D341Med (cell line): Measurements from ENCODE around the gene HOXB5.

Source experiments
- DNase-seq: peaks from one replicate; pipeline ENCODE4 v3.0.0; 2012; ENCODE audit warnings: low spot score

HOXB5 gene

DNA sequence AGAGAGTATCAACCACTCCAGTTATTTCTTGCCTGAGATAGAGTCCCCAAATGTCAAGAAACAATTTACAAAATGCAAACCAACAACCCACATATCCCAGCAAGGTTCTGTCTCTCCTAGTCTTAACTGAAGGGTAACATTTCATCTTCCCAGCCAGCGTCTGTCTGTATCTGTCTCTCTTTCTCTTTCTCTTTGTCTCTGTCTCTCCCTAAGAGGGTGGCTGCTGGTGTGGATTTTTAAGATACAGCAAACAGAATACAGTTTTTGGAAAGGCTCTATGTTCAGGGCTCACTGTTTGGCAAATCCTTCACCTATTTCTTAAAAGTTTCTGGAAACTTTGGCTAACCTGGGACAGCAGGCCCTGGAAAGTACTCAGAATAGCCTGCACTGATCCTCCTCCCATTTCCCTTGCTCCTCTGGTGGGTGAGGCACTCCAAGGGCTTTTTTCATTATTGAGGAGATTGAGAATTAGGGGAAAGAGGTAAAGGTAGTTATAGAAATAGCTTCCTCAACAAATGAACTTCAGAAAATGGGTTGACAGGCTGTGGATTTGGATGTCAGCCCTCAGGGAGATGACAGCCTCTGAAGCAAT is 21.7 kb downstream of the HOXB5 start:
- DNase-seq, result no peak

DNA sequence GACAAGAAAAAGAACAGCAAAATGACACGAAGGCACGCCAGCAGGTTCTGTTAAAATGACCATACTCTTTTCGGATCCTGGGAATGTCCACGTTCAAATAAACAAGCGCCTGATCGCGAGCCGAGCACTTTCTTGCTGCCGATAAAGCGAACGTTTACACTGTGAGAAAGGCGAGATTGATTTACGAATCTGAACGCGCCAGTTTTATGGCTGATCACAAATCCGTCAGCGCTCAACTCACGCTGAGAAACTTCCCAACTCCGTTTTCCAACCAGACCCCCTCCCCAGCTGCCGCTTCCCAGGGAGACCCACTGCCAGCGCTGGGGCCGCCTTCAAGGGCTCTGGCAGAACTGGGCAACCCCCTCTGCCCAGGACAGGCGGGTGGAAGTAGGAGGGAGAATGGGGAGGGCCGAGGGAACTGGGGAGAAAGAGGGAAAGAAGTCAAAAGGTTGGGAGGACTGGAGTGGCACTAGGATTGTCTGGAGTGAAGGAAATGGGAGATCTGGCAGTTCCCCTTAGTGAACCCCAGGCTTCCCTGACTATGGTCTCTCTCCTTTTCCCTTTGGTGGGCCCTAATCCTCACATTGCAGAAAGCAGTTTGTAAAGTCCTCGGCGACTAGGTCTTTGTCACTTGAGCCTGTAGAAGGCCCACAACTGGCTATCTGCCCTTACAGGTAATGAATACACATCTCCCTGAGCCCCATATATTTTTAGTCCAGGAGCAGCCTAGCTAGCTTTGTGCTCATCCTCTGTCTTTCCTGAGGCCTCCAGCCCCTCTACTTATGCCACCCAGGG is 22.4 kb downstream of the HOXB5 start:
- DNase-seq, result no peak

DNA sequence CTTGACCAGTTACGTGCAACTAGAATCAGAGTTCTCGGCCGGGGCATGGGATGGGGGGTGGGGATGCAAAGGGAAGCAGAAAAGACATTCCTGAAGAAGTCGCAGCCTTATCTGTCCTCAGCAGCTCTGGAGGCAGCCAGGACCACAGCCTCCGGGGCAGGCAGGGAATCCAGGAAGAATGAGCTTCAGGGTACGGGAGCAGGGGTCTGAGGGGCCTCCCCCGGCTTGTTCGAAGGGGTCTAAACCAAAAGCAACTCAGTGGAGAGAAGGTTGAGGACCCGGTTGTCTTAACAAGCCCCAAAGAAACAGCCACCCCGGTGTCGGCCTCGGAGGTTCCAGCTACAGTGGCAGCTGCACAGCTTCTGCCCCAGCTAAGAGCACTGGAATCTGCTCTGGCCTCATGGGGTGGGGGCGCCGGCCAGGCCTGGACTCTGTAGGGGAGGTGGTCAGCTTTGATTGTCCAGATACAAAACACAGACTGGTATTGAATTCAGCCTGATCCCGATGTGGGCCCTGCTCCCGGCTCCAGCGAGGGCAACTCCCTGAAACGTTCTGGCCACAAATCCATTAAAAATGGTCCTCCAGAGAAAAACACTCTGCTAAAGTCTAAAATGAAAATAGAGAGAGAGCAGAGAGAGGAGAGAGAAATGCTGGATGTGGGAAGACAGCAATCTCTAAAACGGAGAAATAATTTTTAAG is 23.1 kb downstream of the HOXB5 start:
- no peak for DNase-seq

DNA sequence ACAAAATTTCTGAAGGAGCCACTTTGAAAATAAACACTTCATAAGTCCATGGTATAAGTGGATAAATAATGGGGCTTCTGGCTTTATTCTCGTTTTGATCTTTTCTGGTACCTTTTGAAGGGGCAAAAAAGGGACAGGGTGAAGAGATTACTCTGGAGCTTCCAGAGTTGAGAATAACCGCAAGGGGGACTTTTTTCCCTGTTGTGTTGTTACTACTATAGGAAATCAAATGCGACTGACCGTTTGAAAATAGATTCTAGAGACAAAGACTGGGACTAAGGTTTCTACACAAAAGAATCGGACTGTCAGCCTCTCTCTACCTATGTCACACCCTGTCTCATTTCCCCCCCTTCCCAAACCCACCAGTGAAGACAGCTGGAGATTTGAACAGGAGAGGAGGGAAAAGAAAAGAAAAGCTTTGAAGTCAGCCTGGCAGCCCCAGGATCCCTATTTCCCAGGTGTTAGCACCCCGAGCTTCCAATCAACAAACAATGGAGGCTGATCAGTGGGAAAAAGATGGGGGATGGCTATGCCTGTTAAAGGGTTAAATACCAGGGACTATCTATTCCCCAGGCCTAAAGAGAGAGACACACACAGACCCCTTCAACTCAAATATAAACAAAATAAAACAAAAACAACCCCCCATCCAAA is 23.8 kb downstream of the HOXB5 start:
- DNase-seq, result no peak

DNA sequence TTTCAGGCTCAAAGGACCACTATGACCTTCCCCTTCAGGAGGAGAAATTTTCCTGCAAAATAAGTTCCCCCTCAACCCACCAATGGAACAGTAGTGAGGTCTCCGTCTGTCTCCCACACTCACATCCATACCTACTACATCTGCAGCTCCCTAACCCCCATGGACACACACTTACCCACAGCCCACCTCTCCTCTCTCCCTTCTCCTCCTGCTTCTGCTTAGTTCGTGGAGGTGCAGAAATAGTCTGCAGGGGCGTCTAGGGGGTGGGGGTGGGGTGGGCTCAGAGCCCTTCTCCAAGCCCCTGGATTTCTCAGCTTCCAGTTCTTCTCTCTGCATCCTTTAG is 24.4 kb downstream of the HOXB5 start:
- DNase-seq, result no peak

DNA sequence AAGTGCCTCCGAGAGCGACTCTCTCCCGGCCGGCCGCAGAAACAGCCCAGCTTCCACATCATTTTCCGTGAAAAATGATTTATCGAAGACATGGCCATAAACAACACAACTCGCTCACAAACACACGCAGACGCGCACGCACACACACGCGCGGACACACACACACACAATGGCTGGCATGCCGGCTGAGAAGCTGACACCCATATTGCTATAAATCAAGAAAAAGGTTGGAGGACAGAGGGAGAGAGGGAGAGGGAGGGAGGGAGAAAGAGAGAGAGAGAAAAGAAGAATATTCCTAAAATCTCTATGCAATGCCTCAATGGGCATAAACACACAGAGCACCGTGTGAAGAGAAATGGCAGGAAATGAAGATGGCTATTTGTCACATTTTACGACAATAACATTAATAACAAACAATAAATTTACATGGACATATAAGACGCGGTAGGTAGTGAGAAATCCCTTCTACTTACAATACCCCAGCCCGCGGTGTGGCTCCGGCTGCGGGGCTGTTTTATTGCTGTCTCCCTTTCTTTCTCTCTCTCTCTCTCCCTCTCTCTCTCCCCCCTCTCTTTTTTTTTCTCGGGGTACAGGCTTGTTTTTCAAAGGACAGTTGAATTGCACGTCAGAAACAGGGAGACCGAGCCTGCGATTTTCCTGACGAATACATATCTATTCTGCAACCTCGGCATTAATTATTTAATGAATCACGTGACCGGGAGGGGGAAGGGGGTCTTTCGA is 24.9 kb downstream of the HOXB5 start:
- DNase-seq, result no peak

DNA sequence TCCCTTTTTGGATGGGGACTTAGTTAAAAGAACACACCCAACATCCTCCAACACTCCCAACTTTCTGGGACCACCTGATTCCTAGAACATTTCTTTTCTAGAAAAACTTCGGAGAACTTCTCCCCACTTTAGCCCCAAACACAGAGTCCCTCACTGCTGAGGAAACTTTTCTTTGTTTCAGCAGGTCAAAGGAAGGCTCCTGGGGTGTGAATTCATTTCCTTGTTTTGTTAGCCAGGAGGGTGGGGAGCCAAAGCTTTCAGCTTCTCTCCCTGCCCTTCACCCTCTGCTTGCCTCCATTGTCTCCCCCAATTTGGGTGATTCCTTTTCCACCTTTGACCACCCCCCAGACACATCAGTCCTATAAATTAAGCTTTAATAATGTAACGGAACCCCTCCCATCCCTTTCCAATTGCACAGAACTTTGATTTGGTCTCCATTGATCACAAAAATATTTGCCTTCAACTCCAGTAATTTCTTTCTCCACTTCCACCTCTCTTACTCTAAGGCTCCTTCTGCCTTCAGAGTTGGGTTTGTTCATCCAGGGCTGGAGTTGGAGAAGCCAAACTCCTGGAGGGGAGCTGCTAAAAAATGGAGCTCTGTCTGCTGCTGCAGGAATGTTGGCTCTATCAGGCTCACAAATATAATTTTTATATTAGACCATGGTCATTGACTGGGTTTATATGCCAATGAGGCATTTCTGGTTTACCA is 25.8 kb downstream of the HOXB5 start:
- no peak for DNase-seq

DNA sequence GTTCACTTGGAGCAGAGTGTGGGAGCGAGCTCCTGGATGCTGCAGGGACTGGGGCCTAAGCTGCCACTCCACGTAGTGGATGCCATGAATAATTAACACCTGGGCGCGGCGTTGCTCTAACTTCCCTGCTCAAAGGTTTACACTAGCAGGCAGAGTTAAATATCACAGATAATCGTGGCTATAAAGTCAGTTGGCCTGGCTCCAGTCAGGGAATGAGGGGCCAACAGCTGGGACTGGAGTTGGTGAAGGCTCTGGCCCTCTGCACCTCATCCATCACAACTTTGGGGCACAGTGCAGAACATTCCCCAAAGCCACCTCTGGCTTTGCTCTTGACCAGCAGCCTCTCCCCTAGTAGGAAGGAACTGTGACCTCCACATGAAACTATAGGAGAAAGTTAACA is 26.4 kb downstream of the HOXB5 start:
- no peak for DNase-seq

DNA sequence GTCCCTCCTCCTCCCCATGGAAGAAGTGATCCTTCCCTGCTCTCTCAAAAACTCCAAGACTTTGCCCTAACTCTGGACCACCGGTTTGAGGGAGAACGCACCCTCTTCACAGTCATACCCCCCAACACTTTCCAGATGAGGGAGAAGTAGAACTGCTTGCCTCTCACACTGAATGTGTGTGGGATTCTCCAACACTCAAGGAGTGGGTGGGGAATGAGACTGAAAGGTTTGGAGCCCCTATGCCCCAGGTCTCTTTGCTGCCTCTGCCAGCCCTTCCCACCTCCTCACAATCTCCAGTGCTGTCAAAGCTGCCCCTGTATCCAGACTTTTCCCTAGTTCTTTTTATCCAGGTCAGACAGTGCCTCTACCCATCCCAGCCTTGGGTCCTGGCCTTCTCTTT is 26.9 kb downstream of the HOXB5 start:
- no peak for DNase-seq

DNA sequence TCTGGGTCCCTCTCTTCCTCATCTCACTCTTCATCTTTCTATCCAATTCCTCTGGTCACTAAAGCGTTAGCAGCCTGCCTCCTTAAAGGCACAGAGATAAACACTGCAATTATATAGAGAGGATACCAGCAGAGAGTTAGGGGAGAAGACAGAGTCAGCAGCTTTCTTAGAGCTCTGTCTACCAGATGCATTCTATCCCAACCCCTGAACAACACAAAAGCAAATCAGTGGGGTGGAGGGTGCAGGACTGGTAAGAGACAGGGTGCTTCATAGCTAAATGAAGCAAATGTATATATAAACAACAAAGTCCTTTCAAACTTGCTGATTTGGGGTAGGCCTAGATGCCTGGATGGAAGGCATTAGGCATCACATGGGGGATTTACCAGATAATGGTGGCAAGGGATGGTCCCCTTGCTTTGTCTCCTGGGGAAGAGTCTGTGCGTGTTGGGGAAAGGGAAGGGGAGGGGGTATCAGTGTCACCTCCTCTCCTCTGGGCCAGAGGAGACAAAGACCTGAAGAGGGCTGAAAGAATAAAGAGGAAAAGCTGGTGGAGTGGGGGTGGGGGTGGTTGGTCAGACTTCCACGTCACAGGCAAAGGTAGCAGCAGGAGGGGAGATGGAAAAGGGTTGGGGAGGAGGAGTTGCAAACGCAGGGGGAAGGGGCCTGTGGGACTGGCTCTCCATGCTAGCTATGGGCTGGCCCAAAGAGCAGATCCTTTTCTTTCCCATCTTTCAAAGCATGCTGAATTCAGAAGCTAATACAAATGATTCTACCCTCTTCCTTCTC is 27.5 kb downstream of the HOXB5 start:
- DNase-seq, result no peak

DNA sequence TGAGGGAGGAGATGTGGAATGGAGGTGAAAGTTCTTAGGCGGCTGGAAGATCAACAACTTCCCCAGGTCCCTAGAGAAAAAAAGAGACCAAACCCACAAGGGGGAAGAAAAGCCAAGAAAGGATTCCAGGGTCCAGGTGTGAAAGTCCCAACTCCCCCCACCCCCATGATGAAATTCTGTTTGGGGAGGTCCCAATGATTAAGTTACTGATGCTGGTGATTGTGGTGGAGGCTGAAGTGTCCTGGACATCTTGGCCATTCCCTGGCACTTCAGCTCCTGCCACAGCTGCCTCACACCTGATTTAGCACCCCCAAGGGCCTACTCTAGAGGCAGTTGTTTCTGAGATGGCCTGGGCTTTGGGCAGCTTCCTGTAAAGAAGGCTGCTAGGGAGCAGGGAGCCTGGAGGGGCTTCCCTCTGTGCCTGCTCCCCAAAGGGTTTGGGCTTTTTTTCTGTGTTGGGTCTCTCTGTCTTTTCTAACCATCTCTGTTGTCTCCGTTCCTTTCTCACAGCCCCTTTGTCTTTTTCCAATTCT is 28.5 kb downstream of the HOXB5 start:
- DNase-seq, result no peak

DNA sequence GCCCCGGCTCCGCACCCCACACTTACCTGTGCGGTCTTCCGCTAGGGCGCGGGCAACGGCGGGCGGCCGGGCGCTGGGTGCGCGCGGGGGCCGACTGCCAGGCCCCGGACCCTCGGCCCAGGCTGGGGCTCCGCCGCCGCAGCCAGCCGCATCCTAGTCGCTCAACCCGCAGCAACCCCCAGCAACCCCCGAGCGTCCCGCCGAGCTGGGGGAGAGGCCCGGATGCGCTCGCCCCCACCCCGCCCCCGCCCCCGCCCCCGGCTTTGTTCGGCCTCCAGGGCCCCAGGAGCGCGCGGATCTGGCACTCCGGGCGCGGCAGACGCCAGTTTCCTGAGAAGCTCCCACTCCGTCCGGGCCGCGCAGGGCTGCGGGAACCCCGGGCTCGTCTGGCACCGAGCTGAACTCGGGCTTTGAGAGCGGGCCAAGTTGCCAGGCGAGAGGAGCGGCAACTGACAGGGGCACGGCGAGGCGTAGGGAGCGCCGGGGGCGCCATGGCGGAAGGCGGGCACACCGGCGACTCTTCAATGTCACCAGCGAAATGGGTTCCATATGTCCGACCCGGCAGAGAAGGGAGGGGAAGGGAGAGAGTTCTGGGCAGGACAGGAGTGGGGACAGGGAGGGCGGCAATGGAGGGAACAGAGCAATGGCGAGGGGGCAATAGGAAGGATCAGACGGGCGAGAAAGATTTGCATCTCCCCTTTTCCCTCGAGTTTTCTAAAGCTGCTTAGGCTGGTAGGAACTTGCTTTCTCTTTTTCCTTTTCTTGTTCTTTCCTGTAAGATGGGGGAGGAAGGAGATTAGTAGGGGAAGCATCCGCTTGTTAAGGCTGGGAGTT is 29.2 kb downstream of the HOXB5 start:
- DNase-seq, result no peak

DNA sequence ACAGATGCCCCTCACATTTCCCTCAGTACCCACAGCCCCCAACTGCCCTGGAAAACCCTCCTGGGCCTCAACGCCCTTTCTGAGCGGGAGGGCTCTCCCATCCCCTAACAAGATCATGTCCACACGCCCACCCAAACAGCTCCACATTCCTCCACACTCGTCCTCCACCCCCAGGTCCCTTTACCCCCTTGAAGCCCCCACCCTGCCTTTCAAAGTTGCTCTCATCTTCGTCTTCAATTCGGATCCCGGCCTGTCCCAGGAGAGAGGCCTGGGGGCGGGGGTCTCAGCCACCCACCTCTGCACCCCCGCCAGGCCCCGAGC is 29.8 kb downstream of the HOXB5 start:
- DNase-seq, result no peak

DNA sequence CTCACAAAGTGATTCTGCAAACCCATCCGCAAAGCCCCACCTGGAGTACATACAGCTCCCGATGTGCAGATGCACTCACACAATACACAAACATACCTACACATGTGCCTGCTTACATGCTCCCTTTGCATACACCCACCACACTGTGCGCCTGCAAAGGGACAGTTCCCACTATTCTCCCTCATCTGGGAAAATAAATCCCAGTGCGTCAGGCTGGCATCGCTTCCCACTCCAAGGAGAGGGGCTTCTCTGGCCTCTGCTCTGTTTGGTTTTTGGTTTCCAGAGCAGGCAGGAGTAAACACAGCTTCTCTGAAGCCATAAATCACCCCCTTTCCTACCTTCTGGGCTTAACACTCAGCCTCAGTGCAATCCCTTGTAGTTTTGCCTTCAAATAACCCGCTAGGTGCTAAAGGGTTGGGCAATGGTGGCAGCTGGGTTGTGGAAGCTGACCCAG is 30.2 kb downstream of the HOXB5 start:
- no peak for DNase-seq

DNA sequence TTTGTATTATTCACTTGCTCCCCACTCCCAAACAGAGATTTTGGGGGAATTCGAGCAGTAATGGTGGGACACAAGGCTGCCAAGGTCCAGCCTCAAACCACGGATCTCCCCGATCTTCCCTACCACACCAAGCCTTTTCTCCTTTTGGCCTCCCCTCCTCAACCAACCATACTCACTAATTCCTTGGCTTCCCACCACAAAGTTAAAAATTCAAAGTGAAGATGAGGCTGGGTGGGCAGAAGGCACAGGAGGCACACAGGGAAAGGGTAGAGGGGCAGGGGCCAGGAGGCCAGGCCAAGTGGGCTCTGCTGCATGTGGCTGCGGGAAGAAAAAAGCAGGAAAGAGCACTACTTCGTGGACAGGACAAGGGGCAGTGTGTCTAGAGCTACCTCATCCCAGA is 30.6 kb downstream of the HOXB5 start:
- no peak for DNase-seq

DNA sequence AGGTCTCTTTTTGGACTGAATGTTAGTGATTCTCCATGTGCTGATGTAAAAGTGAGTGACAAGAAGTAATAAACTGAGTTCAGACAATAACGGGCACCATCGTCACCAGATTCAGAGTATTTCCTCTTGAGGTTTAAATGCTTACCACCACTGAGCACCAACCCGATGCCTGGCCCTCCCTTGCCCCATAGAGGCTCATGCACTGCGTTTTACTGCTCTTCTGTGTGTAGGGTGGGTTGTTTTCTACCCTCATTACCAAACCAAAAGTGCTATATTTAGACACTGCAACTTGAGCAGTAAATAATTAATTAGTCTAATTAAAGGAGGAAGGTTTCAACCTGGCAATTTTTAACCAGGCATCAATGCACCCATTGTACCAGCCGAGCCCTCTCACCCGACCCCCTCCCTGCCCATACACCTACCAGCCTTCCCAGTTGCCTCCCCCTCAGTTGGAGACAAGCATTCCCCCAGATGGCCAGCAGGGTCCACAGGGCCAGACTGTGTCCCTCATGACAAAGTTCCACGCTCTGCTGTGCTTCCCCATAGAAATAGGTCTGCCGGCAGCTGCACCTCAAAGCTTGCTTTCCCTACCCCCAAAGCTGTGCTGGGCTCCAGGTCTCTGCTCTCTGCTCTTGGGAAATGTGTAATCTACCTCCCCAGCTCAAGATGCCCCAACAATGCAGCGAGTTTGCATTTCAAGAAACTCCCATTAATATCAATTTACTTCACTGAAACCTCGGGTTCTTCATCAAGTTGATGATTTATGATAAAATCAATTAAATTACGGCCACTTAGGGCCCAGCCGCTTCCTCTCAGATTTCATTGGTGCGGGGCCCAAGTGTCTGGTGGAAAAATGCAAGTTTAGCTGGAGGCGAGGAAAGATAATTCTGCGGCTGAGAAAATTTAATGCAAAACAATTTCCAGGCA is 31.4 kb downstream of the HOXB5 start:
- DNase-seq, result no peak

DNA sequence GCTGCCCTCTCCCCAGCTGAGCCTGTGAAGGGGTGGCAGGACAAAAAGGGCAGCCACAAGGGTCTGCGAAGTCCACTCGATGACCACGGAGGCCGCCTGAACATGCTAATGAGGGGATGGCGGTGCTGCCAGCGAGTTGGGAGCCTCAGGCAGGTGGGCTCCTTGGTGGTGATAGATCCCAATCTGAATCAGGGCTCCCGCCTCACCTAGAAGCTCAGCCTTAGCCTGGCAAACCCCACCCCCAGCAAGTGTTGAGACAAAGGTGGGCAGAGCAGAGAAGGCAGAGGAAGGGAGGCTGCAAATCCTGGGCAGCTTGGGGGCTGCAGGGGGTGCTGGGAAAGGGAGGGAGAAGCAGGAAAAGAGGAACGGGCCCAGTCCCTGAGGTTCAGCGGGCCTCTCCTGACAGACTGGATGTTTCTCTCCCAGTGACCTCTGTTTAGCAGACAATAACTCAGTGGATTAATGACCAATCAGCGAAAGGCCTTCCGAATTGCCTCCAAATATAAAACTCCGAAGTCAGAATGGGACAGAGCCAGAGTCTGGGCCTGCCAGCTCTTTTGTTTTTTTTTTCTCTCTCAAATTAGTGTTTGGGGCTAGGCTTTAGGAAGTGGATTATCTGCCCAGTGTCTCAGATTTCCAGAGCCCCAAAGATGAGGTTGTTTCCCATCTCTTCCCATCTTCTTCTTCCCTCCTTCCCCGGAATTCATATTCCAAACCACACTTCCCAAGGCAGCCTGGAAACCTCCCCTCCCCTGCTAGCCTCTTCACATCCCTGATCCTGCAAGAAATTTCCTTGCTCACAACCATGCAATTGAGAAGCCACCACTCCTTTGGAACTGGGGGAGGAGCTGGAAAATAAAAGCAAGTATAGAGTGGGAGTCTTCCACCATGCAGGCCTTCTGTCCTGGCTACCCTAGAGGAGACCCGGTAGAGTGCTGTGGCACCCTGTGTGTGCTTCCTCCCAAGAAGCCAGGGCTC is 33.5 kb downstream of the HOXB5 start:
- no peak for DNase-seq
